H9 (cell line): ENCODE measurements around the gene BHLHE40. TPM values are rescaled to one million over a fixed set of nuclear protein-coding genes. Genes with fewer than 3 reads are reported as not detected.

Source experiments
- DNase-seq: peaks from one replicate; pipeline ENCODE4 v3.0.0-alpha.2; 2017
- H2AFZ ChIP-seq: one replicate; pipeline ENCODE4 v1.6.1; 2013; ENCODE audit warnings: mild to moderate bottlenecking, low read length, control low read depth, moderate library complexity
- H2AK5ac ChIP-seq: 2 replicates; pipeline ENCODE4 v1.6.1; 2013; ENCODE audit warnings: low read length, control low read depth, mixed read lengths; ENCODE audit not compliant: insufficient read length
- H2BK120ac ChIP-seq: one replicate; pipeline ENCODE4 v1.6.1; 2013; ENCODE audit warnings: low read depth, mild to moderate bottlenecking, low read length, control low read depth, inconsistent platforms; ENCODE audit not compliant: poor library complexity, severe bottlenecking
- H2BK12ac ChIP-seq: 2 replicates; pipeline ENCODE4 v1.6.1; 2013; ENCODE audit warnings: low read length, control low read depth, mixed read lengths, low read depth; ENCODE audit not compliant: insufficient read length
- H2BK15ac ChIP-seq: 2 replicates; pipeline ENCODE4 v1.6.1; 2013; ENCODE audit warnings: low read depth, low read length, control low read depth
- H2BK20ac ChIP-seq: one replicate; pipeline ENCODE4 v1.6.1; 2013; ENCODE audit warnings: low read depth, mild to moderate bottlenecking, low read length, control low read depth, inconsistent platforms; ENCODE audit not compliant: poor library complexity, severe bottlenecking
- H2BK5ac ChIP-seq: 2 replicates; pipeline ENCODE4 v1.6.1; 2013; ENCODE audit warnings: low read length, control low read depth, mixed read lengths; ENCODE audit not compliant: insufficient read length
- H3K14ac ChIP-seq: 2 replicates; pipeline ENCODE4 v1.6.1; 2013; ENCODE audit warnings: low read length, control low read depth; ENCODE audit not compliant: insufficient read depth
- H3K18ac ChIP-seq: 2 replicates; pipeline ENCODE4 v1.6.1; 2013; ENCODE audit warnings: low read depth, mild to moderate bottlenecking, mixed read lengths, low read length, control low read depth; ENCODE audit not compliant: insufficient read length
- H3K23ac ChIP-seq: 2 replicates; pipeline ENCODE4 v1.6.1; 2013; ENCODE audit warnings: low read length, control low read depth, mixed read lengths, low read depth; ENCODE audit not compliant: insufficient read length
- H3K23me2 ChIP-seq: 2 replicates; pipeline ENCODE4 v1.6.1; 2013; ENCODE audit warnings: low read depth, mild to moderate bottlenecking, mixed read lengths, low read length, control low read depth; ENCODE audit not compliant: insufficient read length, poor library complexity, severe bottlenecking
- H3K27ac ChIP-seq: 2 replicates; pipeline ENCODE4 v1.5.1; 2013; ENCODE audit warnings: low read length, control low read depth, mixed read lengths, low read depth; ENCODE audit not compliant: insufficient read length
- H3K27me3 ChIP-seq: 2 replicates; pipeline ENCODE4 v1.6.1; 2013; ENCODE audit warnings: low read length, control low read depth, inconsistent platforms; ENCODE audit not compliant: insufficient read depth
- H3K4ac ChIP-seq: 2 replicates; pipeline ENCODE4 v1.6.1; 2013; ENCODE audit warnings: low read depth, mild to moderate bottlenecking, control low read depth, inconsistent platforms, low read length, moderate library complexity
- H3K4me1 ChIP-seq: 2 replicates; pipeline ENCODE4 v1.6.1; 2013; ENCODE audit warnings: low read length, control low read depth, inconsistent platforms; ENCODE audit not compliant: insufficient read depth
- H3K4me2 ChIP-seq: 2 replicates; pipeline ENCODE4 v1.6.1; 2013; ENCODE audit warnings: low read length, control low read depth, mixed read lengths; ENCODE audit not compliant: insufficient read length, insufficient read depth
- H3K56ac ChIP-seq: 2 replicates; pipeline ENCODE4 v1.6.1; 2013; ENCODE audit warnings: low read depth, mild to moderate bottlenecking, mixed read lengths, low read length, control low read depth; ENCODE audit not compliant: insufficient read length
- H3K79me1 ChIP-seq: 2 replicates; pipeline ENCODE4 v1.6.1; 2013; ENCODE audit warnings: low read depth, mild to moderate bottlenecking, moderate library complexity, low read length, control low read depth, inconsistent platforms; ENCODE audit not compliant: insufficient read depth, poor library complexity, severe bottlenecking
- H3K79me2 ChIP-seq: 2 replicates; pipeline ENCODE4 v1.6.1; 2013; ENCODE audit warnings: low read length, control low read depth, inconsistent platforms; ENCODE audit not compliant: insufficient read depth
- H3K9ac ChIP-seq: 2 replicates; pipeline ENCODE4 v1.6.1; 2013; ENCODE audit warnings: low read length, control low read depth, mixed read lengths; ENCODE audit not compliant: insufficient read length; ENCODE audit errors: extremely low read depth
- H3K9me3 ChIP-seq: one replicate; pipeline ENCODE4 v1.6.1; 2013; ENCODE audit warnings: low read depth, low read length, inconsistent platforms; ENCODE audit not compliant: control insufficient read depth
- H3T11ph ChIP-seq: one replicate; pipeline ENCODE4 v1.6.1; 2013; ENCODE audit warnings: mild to moderate bottlenecking, low read length, control low read depth, inconsistent platforms
- H4K20me1 ChIP-seq: one replicate; pipeline ENCODE4 v1.6.1; 2013; ENCODE audit not compliant: control insufficient read depth, insufficient read length, insufficient read depth
- H4K5ac ChIP-seq: 2 replicates; pipeline ENCODE4 v1.6.1; 2013; ENCODE audit warnings: low read depth, mild to moderate bottlenecking, mixed read lengths, low read length, control low read depth; ENCODE audit not compliant: insufficient read length
- H4K8ac ChIP-seq: replicated peaks from 2 replicates; pipeline ENCODE4 v1.6.1; 2013; ENCODE audit warnings: low read length, control low read depth, mixed read lengths, low read depth; ENCODE audit not compliant: insufficient read length
- H4K91ac ChIP-seq: 2 replicates; pipeline ENCODE4 v1.6.1; 2013; ENCODE audit warnings: low read depth, mild to moderate bottlenecking, moderate library complexity, mixed read lengths, low read length, control low read depth; ENCODE audit not compliant: insufficient read length
- H3K27ac Mint-ChIP-seq, 3 experiments: 2 replicates in 2 of 3; 3 replicates in 1 of 3; pipeline ENCODE4 v1.8.0; 2020 to 2021; ENCODE audit warnings: mixed read lengths in 3 of 3, mild to moderate bottlenecking in 1 of 3, moderate library complexity in 1 of 3
- H3K27me3 Mint-ChIP-seq: 2 replicates; pipeline ENCODE4 v1.8.0; 2021; ENCODE audit warnings: low read depth, mild to moderate bottlenecking, moderate library complexity, mixed read lengths
- H3K36me3 Mint-ChIP-seq, 3 experiments: 2 replicates in 2 of 3; 3 replicates in 1 of 3; pipeline ENCODE4 v1.8.0; 2020 to 2021; ENCODE audit warnings: low read depth in 3 of 3, mixed read lengths in 3 of 3; ENCODE audit not compliant: insufficient read depth in 1 of 3
- H3K4me1 Mint-ChIP-seq, 2 experiments: 2 replicates each; pipeline ENCODE4 v1.8.0; 2020; ENCODE audit warnings: mixed read lengths in 2 of 2
- H3K4me3 Mint-ChIP-seq, 2 experiments: 2 replicates in 1 of 2; 3 replicates in 1 of 2; pipeline ENCODE4 v1.8.0; 2020 to 2021; ENCODE audit warnings: mild to moderate bottlenecking in 2 of 2, mixed read lengths in 2 of 2, moderate library complexity in 1 of 2
- H3K9me3 Mint-ChIP-seq, 2 experiments: 2 replicates in 1 of 2; 3 replicates in 1 of 2; pipeline ENCODE4 v1.8.0; 2020; ENCODE audit warnings: mild to moderate bottlenecking in 2 of 2, mixed read lengths in 2 of 2, moderate library complexity in 1 of 2
- CTCF ChIP-seq: fragments of 200-600 bp; sonication (generic); conservative IDR thresholded peaks from 3 replicates; pipeline ENCODE4 v1.8.0; 2021; ENCODE audit warnings: antibody characterized with exemption, mild to moderate bottlenecking
- WGBS: extraction: QIAGEN DNeasy Blood & Tissue Kit; methylation state at CpG from one replicate; pipeline ENCODE4 v1.1.7; 2013; ENCODE audit warnings: missing lambda C conversion rate, low lambda C conversion rate, mixed read lengths; ENCODE audit not compliant: insufficient read length; ENCODE audit errors: extremely low coverage; 5-methylcytosine and 5-hydroxymethylcytosine counted together
- total RNA-seq: library from RNA; stranded (reverse); gene quantifications from 2 replicates; pipeline ENCODE4 v1.2.1, GENCODE V29; 2021

The BHLHE40 gene
- total RNA-seq, 1 experiment from 2014 or later: 4.1 TPM

GRCh38 chr3:4957978-4958377 is 21.3 kb upstream of the BHLHE40 start:
- no peak overlapping the region for H2BK15ac ChIP-seq
- Mint-ChIP-seq H3K27ac (peak overlapping the region in 1 of 3 experiments; percentile 58; a peak in 1 of 7 replicates), H3K4me3 (no peak overlapping the region), H3K9me3 (peaks cover 13% of the 10 kb centered on the region in 2 experiments), H3K27me3 (no peaks in the 10 kb centered on the region), H3K36me3 (peaks cover 0 to 10% (median 5%) of the 10 kb centered on the region in 3 experiments; a peak in 5 of 7 replicates), H3K4me1 (peaks cover 16 to 17% of the 10 kb centered on the region in 2 experiments)
- H2AK5ac ChIP-seq: no peak overlapping the region
- H3K9me3 ChIP-seq: peaks cover 6% of the 10 kb centered on the region
- no peaks in the 10 kb centered on the region for H3K4me1 ChIP-seq
- no peak overlapping the region for H4K8ac ChIP-seq
- no peak overlapping the region for H3K4me2 ChIP-seq
- H2BK20ac ChIP-seq: no peak overlapping the region
- no peak for DNase-seq
- WGBS: no CpG with 5 or more reads among the region's 3 CpGs
- H3K79me2 ChIP-seq: no peaks in the 10 kb centered on the region
- H2BK12ac ChIP-seq: no peak overlapping the region
- H3K14ac ChIP-seq: no peak overlapping the region
- H3K27ac ChIP-seq: no peak overlapping the region
- H4K5ac ChIP-seq: no peak overlapping the region
- H3K4ac ChIP-seq: no peak overlapping the region
- no peak overlapping the region for H2AFZ ChIP-seq
- H3K18ac ChIP-seq: no peak overlapping the region
- TF ChIP-seq CTCF: no peak
- H3T11ph ChIP-seq: no peak overlapping the region
- no peaks in the 10 kb centered on the region for H3K23me2 ChIP-seq
- H2BK5ac ChIP-seq: no peak overlapping the region
- no peak overlapping the region for H3K56ac ChIP-seq
- no peak overlapping the region for H4K91ac ChIP-seq
- H3K27me3 ChIP-seq: no peaks in the 10 kb centered on the region
- H4K20me1 ChIP-seq: no peaks in the 10 kb centered on the region
- H3K23ac ChIP-seq: no peak overlapping the region
- no peak overlapping the region for H2BK120ac ChIP-seq
- H3K79me1 ChIP-seq: no peaks in the 10 kb centered on the region
- no peak overlapping the region for H3K9ac ChIP-seq
